HG02970 (cell line): ENCODE data around the gene EVC2.

Source experiments
- ATAC-seq: cut with Tn5 transposase; IDR thresholded peaks from one replicate; pipeline ENCODE4 v1.9.1; 2021; ENCODE audit warnings: mild to moderate bottlenecking, moderate library complexity, moderate number of reproducible peaks; ENCODE audit not compliant: unreplicated experiment, low FRiP score

Gene EVC2

GRCh38 chr4:5708449-5709206 lies at the start of gene EVC2:
EVC2 (minus strand) TSS chr4:5708559; CDS start chr4:5708513, 46 bp downstream.
- ATAC-seq, result no peak

GRCh38 chr4:5757954-5758353 lies 49.6 kb upstream of the EVC2 start:
- ATAC-seq, result no peak

DNA sequence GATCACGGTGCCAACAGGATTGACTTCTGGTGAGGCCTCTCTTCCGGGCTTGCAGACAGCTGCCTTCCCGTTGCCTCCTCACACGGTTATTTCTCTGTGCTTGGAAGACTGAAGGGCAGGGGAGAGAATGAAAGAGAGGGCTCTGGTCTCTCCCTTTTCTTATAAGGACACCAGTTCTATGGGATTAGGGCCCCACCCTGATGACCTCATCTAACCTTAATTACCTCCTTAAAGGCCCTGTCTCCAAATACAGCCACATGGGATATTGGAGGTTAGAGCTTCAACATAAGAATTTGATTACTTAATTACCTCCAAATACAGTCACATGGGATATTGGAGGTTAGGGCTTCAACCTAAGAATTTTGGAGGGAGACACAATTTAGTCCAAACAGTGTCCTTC lies 49.2 kb upstream of the EVC2 start:
- no peak for ATAC-seq

DNA sequence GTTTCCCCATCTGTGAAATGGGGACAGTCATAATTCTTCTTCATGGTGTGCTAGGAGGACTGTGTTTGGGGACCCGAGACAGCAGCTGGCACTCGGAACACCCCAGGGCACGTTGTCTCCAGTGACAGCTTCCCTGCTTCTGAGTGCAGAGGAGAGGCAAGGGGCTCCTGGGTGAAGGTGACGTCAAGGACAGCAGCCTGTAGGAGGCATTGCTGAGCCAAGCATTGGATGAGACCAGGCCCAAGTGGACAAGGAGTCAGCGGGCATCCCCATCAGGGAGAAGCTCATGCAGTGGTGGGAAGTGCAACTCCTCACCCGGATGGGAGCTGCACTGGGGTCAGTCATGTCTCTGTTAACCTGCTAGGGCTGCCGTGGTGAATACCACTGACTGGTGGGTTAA lies 48.7 kb upstream of the EVC2 start:
- no peak for ATAC-seq

DNA sequence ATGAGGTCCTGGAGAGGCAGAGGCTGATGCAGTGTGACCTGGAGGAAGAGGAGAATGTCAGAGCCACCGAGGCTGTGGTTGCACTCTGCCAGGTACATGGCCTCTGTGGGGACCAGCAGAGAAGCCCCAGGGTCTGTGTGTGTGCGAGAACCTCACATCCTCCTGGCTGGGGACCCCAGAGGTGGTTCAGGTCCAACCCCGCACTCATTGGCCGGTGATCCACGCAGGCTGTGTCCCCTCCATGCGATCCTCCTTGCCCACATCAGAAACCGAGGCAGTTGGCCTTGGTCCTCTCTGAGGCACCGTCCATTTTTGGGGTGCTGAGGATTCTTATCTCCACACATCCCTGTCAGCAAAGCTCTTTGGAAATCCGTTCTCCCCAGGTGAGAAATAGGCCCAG lies 47.9 kb upstream of the EVC2 start:
- ATAC-seq, result no peak

DNA sequence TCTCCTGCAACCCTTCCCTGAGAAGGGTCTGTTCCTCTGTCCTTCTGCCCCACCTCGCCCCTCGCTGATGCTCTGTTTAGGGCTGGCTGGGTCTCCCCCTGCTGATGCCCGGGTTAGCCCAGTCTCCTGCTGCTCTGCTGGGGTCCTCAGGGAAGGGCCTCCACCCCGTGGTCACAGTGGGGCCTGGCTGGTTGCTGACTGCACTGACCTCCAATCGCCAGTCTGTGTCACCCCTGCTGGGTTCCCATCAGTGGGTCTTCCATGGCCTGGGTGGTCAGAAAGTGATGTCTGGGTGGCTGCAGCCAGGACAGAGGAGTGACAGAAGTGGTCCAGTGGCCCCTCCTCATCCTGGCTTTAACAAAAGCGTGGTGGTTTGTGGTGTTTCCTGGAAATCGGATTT lies 47.3 kb upstream of the EVC2 start:
- no peak for ATAC-seq

- no peak for ATAC-seq
Measured at GRCh38 chr4:5755161-5755560, 46.8 kb upstream of the EVC2 start.

- ATAC-seq, result no peak
Measured at GRCh38 chr4:5754529-5754881, 46.1 kb upstream of the EVC2 start.

GRCh38 chr4:5753766-5754528 lies 45.6 kb upstream of the EVC2 start:
- no peak for ATAC-seq

DNA sequence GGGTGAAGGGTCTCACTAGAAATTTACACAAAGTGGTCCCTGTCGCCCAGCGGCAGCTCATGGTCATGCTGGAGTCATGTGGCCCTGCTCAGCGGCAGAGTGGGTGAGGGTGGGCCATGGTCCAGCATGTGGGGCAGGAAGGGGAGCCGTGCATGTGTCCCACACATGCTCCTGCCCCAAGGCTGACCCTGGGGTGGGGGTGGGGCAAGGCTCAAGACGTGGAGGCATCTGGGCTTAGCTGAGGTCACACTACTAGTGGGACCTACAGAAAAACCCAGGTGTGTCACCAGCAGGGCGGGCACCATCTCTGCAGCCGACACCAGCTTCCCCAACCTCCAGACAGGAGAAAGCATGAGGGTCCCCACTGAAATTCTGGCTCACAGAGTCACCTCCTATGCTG lies 45.0 kb upstream of the EVC2 start:
- no peak for ATAC-seq

DNA sequence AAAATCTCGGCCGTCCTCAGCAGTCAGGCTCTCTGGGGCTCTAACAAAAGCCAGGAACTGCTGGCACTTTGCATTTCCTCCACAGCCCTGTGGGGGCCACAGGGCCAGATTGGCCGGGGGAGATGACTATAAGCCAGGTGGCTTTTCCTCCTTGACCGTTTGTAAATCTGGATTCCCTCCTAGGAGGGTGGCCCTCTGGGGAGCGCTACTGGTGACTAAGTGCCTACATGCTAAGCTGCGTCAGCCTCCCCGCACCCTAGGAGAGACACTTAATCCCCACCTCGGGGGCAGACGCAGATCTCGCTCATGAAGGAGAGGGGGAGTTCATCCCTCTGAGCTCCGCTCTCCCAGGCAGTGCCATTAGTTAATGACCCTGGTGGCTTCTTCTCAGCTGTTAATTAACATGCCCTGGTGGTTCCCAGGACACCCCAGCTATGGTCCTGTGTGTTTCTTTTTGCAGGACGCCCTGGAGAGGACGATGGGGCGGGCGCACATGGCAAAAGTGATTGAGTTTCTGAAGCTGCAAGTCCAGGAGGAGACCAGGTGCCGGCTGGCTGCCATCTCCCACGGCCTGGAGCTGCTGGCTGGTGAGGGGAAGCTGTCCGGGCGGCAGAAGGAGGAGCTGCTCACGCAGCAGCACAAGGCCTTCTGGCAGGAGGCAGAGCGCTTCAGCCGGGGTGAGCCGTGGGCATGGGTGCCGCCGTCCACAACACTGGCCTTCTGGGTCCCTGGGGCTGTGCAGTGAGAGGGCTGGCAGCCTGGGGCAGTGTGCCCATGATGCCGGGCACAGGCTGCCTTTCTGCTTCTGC lies 44.2 kb upstream of the EVC2 start:
- no peak for ATAC-seq

GRCh38 chr4:5751666-5752375 lies 43.5 kb upstream of the EVC2 start:
- no peak for ATAC-seq

GRCh38 chr4:5750946-5751665 lies 42.7 kb upstream of the EVC2 start:
- ATAC-seq, result no peak

GRCh38 chr4:5750052-5750945 lies 41.9 kb upstream of the EVC2 start:
- no peak for ATAC-seq

DNA sequence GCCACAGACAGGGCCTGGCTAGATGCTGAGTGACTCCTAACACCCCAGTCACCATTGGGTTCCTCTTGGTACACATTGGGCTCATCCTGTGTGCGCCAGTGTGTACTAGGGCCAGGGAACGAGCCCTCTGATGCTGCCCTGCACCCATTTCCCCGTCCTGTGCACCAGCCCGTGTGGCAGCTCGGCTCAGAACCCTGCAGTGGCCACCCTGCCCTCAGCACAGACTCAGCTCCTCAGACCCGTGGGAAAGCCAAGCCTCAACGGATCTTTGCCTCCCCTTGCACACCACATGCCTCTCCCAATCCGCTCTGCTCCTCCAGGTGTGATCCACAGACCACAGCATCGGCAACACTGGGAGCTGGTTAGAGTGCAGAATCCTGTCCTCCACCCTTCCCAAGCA lies 41.2 kb upstream of the EVC2 start:
- no peak for ATAC-seq

DNA sequence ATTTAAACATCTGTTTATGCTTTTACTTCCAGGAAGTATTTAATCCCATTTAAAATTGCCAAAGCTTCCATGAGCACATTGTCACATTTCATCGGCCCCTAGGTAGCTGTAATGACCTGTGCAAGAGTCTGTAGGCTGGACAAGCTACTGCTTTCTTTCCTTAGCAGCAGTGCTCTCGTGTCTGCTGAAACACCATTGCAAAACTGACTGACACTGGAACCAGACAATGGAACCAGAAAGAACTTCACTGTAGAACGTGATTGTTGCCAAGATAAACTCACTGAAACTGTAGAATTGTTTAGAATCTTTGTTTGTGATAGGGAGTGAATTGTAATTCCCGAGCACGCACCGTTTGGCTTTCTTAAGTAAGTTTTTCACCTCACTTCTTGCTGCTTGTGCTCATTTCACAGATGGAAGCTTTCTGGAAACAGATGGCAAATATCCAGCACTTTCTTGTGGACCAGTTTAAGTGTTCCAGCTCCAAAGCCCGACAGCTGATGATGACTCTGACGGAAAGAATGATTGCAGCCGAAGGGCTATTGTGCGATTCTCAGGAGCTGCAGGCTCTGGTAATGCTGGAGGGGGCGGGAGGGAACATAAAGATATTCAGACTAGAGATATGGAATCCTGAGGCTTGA lies 39.5 kb upstream of the EVC2 start:
- ATAC-seq, result no peak

GRCh38 chr4:5746829-5747737 lies 38.7 kb upstream of the EVC2 start:
- ATAC-seq, result no peak

DNA sequence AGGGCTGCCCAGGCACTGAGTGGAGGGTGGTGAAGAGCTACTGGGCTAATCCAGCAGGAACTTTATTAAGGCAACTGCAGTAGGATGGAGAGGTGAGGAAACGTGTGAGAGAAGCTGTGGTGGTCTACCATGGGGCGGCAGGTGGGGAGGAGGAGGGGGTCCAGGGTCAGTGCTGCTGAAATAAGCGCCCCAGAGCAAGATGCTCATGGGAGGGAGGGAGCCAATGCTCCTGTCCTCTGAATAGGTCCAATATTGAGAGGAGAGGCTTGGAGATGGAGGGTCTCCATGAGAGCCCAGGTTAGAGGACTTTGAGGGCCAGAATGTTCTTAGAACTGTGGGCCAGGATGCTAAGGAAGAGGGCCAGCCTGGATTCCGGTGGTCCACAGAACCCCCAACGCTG lies 37.9 kb upstream of the EVC2 start:
- ATAC-seq, result no peak
